GM19023 (cell line): Measurements from ENCODE around the gene IPO7.
"Not testable (repeated sequence)": the region's sequence is repeated elsewhere in the genome, so short reads cannot be mapped to it uniquely, and the experiment has no call there.

Experiments
- ATAC-seq: cut with Tn5 transposase; IDR thresholded peaks from one replicate; pipeline ENCODE4 v1.9.1; 2021; ENCODE audit warnings: mild to moderate bottlenecking, moderate library complexity; ENCODE audit not compliant: unreplicated experiment

IPO7 gene

DNA sequence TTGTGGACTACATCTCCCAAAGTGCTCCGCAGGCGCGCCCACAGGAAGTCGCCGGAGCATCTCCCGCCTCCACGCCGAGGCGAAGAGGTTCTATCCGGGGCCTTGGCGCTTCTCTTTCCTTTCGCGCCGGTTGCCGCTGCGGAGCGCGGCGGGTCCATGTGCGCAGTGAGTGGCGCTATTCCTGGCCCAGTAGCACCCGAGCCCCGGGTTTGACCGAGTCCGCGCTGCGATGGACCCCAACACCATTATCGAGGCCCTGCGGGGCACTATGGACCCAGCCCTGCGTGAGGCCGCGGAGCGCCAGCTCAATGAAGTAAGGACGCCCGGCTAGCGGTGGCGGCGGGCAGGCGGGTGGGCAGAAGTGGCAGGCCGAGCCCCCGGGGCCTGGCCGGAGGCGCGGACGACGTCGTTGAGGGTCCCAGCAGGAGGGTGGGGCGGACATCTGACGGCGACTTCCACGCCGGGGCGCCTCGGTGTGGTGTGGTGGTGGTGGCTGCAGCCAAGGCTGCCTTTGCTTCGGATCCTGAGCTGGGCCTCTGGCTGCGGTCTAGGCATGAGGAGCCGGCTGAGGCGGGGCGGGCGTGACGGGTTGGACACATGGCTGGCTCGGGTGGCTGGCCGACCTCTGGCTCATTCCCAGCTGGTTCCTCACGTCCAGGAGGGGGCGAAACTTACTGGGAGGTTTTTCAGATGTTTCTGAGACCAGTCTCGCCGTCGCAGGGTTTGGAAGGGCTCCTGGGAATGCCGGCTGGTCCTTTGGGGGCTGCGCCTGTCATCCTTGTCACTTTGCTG lies at the start of gene IPO7:
IPO7 (plus strand) TSS at position 118 of the 792 bp plus-strand sequence; CDS start at position 230, 112 bp downstream.
- peak; percentile 93 for ATAC-seq

- no peak for ATAC-seq
Measured at GRCh38 chr11:9341638-9342178, 42.7 kb upstream of the IPO7 start.

DNA sequence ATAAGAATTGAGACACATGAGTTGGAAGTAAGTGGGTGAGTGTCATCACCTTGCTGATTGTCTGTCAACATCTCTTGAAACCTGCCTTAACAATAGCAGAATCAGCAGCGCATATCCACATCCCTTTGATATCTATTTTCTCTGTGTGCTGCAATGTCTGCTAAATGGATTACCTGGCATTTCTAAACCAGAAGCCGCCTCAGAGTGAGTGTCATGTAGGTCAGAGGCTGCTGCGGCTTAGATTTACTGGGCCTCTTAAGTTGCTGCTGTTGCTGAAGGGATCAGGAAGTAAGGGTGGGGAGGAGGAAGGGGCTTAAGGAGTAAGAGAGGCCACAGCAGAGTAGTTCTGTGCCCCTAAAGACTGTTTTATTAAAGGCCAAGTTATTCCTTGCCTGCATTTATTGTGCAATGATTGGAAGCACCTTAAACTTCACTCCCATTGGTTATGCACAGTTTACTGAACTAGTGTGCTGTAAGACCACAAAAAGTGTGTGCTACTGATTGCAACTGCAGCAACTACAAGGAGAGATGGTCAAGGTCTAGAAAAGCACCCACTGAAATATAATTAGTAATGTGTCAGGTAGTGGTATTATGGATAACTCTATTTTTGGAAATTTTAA lies 40.3 kb upstream of the IPO7 start:
- no peak for ATAC-seq

DNA sequence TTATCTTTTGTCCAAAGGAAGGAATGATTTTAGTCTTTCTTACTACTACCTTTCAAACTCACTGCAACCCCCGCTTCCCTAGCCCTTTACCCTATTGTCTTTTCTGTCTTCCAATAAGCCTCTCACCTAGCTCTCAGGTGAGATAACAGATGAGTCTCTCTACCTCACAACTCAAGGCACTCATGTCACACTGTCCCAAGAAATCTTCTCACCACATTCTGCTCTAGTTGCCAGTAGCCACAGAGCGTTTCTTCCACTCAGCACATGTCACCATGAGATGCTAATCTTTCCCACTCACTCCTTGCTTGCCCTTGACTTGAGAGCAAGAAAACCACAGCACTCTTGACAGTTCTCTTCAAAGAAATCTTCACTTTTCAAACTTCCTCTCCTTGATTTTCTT lies 37.4 kb upstream of the IPO7 start:
- ATAC-seq = no peak

GRCh38 chr11:9347779-9348178 lies 36.7 kb upstream of the IPO7 start:
- ATAC-seq = not testable (repeated sequence)

DNA sequence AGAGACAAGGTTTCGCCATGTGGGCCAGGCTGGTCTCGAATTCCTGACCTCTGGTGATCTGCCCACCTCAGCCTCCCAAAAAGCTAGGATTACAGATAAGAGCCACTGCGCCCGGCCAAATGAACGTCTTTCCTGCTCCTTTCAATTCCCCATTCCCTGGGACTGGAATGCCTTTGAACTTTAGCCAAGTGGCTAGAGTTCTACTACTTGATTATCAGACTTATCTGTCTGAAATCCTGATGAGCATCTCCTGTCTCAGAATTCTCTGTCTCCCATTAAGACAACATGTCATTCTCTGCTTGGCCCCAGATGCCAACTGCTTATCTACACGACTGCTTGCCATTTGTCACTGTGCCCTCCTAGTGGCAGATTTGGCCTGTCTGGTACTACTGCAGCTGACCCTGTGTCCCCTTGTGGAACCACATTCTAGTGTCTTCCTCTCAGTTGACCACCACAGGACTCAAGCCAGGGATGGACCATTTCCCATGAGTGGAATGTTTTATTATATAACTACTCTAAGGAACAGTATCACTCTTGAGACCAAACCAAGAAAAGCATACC lies 33.1 kb upstream of the IPO7 start:
- no peak for ATAC-seq

GRCh38 chr11:9357041-9357440 lies 27.4 kb upstream of the IPO7 start:
- no peak for ATAC-seq

DNA sequence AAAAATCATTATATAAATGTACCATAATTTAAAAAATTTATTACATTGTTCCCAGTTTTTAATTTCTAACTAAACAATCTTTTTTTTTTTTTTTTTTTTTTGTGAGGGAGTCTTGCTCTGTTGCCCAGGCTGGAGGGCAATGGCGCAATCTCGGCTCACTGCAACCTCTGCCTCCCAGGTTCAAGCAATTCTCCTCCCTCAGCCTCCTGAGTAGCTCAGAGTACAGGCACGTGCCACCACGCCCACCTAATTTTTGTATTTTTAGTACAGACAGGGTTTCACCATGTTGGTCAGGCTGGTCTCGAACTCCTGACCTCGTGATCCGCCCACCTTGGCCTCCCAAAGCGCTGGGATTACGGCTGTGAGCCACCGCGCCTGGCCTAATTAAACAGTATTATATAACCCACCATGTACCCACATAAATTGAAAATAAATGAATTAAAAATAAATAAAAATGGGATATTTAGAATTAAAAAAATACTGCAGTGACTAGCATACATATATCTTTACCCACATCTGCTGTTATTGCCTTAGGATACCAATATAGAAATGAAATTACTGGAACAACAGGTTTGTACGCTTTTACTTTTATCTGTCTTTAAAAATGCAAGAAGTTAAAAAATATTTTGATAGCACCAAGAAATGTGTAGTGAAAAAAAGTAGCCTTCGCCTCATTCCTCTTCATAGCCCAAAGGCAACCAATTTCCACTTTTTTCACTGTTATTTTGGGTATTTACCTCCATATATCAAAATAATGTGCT lies 23.4 kb upstream of the IPO7 start:
- ATAC-seq = not testable (repeated sequence)

DNA sequence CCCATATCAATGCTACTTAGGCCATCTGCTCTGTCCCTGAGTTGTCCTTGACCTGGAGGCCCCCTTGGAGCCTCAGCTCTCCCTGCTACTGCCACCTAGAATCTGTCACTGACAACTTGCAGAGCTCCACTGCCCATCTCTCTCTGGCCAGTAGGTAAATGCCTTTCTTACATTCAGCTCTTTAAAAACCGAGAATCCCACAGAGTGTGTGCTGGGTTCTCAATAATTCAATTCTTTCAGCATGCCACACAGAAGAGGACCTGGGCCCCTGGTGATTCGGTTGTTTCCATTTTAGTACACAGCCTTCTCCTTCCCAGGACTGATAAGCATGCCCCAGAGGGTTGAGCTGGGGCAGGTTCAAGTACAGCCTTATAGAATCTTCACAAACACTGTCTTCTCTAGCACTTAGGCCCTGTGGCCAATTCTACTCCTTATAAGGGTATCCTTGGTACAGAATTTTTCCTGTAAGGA lies 22.0 kb upstream of the IPO7 start:
- ATAC-seq = no peak

DNA sequence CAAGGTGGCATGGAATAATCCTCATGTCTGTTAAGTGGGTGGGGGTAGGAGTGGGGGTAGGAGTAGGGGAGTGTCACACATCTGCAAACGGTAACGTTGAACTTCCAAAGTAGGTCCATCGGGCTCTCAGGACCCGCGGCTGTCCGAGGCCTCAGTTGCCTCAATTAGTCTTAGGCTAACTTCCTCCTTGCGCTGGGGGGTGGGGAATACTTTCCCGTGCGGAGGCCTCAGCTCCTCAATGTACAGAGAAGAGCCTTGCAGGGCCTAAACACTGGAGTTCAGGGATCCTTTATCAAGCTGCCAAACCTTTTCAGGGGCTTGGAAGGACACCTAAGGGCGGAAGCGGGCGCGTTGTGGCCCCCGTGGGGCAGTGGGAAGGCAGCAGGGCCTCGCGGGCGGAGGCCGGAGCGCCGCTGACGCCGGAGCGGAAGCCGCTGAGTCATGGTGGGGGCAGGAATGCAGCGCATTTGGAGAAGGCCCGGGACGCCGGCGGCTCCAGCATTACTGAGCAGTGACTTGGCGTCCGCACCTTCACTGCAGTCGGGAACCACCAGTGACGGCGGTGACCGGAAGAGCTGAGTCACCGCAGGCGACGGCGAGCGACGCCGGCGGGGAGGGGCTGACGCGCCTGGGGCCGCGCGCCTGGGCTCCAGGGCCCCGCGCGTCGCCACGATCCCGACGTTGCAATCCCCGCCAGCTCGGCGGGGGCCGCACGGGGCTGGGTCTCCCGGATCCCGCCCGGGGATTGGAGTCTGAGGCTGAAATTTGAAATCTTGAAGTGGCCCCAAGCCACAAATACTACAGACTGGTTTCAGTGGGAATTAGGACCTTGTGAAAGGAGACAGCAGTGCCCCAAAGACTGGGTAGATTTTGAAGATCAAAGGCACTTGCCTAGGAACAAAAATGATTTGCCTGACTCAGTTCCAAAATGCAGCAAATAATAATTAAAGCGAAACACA lies 20.2 kb upstream of the IPO7 start:
- peak; percentile 99 for ATAC-seq

DNA sequence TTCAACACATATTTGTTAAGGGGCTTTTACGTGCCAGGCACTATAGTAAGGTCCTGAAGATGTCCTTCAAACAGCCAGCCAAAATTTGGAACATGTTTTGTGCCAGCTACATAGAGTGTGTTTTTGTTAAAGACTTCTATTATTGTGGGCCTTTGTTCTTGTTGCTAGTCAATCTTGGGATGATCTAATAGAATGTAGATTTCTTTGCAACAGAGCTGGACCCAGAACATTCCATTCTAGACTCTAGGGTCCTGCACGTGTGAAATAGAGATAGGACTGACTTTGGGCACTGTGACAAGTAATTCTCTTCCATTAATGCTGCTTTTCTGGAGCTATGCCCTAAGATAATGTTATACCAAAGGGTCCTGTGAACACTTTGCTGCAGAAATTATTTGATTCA lies 16.9 kb upstream of the IPO7 start:
- ATAC-seq = no peak

GRCh38 chr11:9377036-9377435 lies 7.4 kb upstream of the IPO7 start:
- no peak for ATAC-seq

DNA sequence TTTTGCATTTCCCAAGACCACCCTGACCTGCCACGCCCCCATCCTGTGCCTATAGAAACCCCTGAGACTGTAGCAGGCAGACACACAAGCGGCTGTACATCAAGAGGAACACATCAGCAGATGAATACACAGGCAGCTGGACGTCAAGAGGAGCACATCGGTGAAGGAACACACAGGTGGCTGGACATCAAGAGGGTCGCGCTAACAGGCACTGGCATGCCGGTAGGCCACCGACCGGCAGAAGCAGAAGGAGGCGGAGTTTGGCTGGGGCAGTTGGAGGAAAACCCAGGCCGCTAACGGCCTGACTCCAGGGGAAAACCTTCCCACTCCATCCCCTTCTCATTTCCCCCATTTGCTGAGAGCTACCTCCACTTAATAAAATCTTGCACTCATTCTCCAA lies 5.4 kb upstream of the IPO7 start:
- ATAC-seq = no peak

DNA sequence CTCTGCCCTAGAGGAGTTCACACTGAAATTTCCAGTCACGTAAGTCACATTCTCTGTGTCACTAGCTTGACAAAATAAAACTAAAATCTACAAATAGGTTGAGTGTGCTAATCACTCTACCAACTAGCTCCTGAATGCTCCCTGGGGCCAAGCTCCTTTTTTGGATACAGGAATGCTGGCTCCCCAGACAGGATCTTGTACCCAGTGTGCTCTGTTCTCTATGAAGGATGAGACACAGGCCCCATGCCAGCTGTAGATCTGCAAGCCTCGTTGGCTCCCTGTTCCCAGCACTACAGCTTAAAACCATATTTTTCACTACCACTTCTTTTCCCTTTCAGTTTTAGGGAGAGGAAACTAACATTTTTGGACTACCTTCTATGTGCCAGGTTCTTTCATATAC lies 3.7 kb upstream of the IPO7 start:
- ATAC-seq = no peak

- peak; percentile 19 for ATAC-seq
Measured at GRCh38 chr11:9385327-9385899, 961 bp downstream of the IPO7 start.

DNA sequence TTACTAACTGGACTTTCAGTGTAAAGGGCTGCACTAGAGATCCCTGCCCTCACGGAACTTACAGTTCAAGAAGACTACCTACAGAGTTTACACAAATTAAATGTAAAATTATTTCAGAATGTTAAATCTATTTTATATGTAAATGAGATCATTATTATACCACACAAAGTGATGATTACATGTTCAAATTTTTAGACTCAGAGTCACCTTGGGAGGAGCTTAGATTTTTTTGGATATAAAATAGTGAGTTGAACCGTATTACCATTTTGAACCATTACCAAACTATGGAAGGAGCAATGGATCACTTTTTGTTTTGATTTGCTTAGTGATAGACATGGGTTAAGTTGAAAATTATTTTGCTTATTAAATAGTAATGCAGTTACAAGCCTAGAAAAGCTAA lies 1.6 kb downstream of the IPO7 start:
- ATAC-seq = no peak

DNA sequence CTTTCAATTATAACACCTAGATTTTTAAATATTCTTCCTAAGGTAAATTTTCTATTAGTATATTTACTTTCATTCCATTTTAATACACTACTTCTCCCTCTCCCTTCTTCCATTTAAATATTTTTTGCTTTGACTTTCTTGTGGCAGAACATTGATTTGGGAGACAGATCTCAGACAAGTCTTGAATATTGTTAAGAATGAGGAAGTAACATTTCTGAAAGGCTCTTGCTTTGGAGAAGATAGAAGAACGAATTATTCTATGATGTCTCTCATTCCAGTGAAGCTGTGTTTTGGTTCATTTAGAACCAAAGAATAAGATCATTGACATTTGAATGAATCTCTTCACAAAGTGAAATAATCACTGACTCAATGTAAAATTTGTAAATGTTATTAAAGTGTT lies 2.4 kb downstream of the IPO7 start:
- ATAC-seq = no peak

GRCh38 chr11:9396310-9396709 lies 11.9 kb downstream of the IPO7 start:
- no peak for ATAC-seq

- no peak for ATAC-seq
Measured at GRCh38 chr11:9396752-9397151, 12.3 kb downstream of the IPO7 start.
